Uterus (tissue), 2 donors: ENCODE measurements around the gene OR2AE1.

ENCODE experiments used
- CTCF ChIP-seq, 4 experiments: fragments of 200-600 bp in 2 of 4; fragments of 450-650 bp in 2 of 4; sonication (generic) in 2 of 4; IDR thresholded peaks; one replicate each; pipeline ENCODE4 v1.5.1; 2016 to 2019; ENCODE audit warnings: antibody characterized with exemption in 4 of 4, mild to moderate bottlenecking in 2 of 4, moderate library complexity in 1 of 4
- POLR2A ChIP-seq, 2 donors: fragments of 450-650 bp; IDR thresholded peaks; one replicate each; pipeline ENCODE4 v1.6.1; 2016; ENCODE audit warnings: antibody characterized with exemption in 2 of 2, mild to moderate bottlenecking in 1 of 2, moderate library complexity in 1 of 2

- no peak for TF ChIP-seq CTCF (IDR thresholded peaks at IDR 0.05)
- no peak for TF ChIP-seq POLR2A (IDR thresholded peaks at IDR 0.05)
Measured at GRCh38 chr7:99897322-99898022, 20.6 kb upstream of the OR2AE1 start.
